GM19240 (cell line): ENCODE data around the gene DOCK4.
A peak's percentile ranks its signal among the peaks of the same experiment; 100 is the strongest.

Experiments used
- DNase-seq: peaks from one replicate; pipeline ENCODE4 v3.0.0; 2011; ENCODE audit warnings: low spot score; ENCODE audit not compliant: insufficient read length

DOCK4 gene

GRCh38 chr7:112081778-112082177 is 124.4 kb downstream of the DOCK4 start:
- no peak for DNase-seq

- no peak for DNase-seq
These were observed 125.2 kb downstream of the DOCK4 start for GRCh38 chr7:112080978-112081377.

GRCh38 chr7:112080441-112080840 is 125.8 kb downstream of the DOCK4 start:
- peak; percentile 13 for DNase-seq

- DNase-seq = no peak
These were observed 126.5 kb downstream of the DOCK4 start for GRCh38 chr7:112079673-112080072.

GRCh38 chr7:112079122-112079521 is 127.1 kb downstream of the DOCK4 start:
- DNase-seq = no peak

GRCh38 chr7:112076324-112076723 is 129.9 kb downstream of the DOCK4 start:
- no peak for DNase-seq

GRCh38 chr7:112074464-112074863 is 131.7 kb downstream of the DOCK4 start:
- DNase-seq = no peak

GRCh38 chr7:112073530-112073929 is 132.7 kb downstream of the DOCK4 start:
- no peak for DNase-seq

- no peak for DNase-seq
These were observed 133.5 kb downstream of the DOCK4 start for GRCh38 chr7:112072541-112073245.

GRCh38 chr7:112071856-112072255 is 134.3 kb downstream of the DOCK4 start:
- DNase-seq = no peak

- no peak for DNase-seq
These were observed 135.4 kb downstream of the DOCK4 start for GRCh38 chr7:112070674-112071256.

GRCh38 chr7:112069879-112070321 is 136.3 kb downstream of the DOCK4 start:
- DNase-seq = no peak

- DNase-seq = no peak
These were observed 137.2 kb downstream of the DOCK4 start for GRCh38 chr7:112068967-112069366.

GRCh38 chr7:112067632-112068540 is 138.3 kb downstream of the DOCK4 start:
- DNase-seq = no peak

GRCh38 chr7:112067200-112067599 is 139.0 kb downstream of the DOCK4 start:
- no peak for DNase-seq

GRCh38 chr7:112065758-112066157 is 140.4 kb downstream of the DOCK4 start:
- DNase-seq = no peak

- DNase-seq = no peak
These were observed 141.4 kb downstream of the DOCK4 start for GRCh38 chr7:112064627-112065385.

- no peak for DNase-seq
These were observed 142.2 kb downstream of the DOCK4 start for GRCh38 chr7:112063974-112064373.

GRCh38 chr7:112061051-112061450 is 145.1 kb downstream of the DOCK4 start:
- DNase-seq = no peak

GRCh38 chr7:112060625-112061024 is 145.6 kb downstream of the DOCK4 start:
- DNase-seq = no peak

- DNase-seq = no peak
These were observed 146.5 kb downstream of the DOCK4 start for GRCh38 chr7:112059675-112060074.
